ENCODE measurements around the gene RND3. TPM values are rescaled to one million over a fixed set of nuclear protein-coding genes. Genes with fewer than 3 reads are reported as not detected.

The RND3 gene
- total and polyA plus RNA-seq, 10 of the 15 experiments (the other 5 are each of a cell fraction or from before 2014, with no cell fraction given), result 0.38 to 18.3 (median 0.93) TPM

DNA sequence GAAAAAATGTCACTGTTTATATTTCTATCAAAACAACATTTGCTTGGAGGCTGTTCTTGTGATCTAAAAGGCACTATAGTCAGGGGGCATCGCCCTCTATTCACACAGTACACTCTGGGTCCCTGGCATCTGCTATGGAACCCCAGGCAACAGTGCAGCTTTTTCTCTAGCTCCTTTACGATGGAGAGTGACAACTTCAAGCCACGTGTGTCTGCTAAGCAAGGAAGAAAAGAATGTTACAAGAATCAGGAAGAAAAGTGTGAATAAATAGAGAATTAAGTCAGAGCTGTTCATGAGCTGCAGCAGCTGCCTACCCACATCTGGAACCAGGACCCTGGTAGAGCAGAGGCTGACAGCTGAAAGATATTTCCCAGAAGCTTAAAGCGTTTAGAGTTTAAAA lies 11.2 kb downstream of the RND3 start (continued):
- TF ChIP-seq, protein P1, sequence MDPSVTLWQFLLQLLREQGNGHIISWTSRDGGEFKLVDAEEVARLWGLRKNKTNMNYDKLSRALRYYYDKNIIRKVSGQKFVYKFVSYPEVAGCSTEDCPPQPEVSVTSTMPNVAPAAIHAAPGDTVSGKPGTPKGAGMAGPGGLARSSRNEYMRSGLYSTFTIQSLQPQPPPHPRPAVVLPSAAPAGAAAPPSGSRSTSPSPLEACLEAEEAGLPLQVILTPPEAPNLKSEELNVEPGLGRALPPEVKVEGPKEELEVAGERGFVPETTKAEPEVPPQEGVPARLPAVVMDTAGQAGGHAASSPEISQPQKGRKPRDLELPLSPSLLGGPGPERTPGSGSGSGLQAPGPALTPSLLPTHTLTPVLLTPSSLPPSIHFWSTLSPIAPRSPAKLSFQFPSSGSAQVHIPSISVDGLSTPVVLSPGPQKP (IDR thresholded peaks at IDR 0.05; ENCODE audit: low read depth, low read length), result no peak
- TF ChIP-seq, protein P2, sequence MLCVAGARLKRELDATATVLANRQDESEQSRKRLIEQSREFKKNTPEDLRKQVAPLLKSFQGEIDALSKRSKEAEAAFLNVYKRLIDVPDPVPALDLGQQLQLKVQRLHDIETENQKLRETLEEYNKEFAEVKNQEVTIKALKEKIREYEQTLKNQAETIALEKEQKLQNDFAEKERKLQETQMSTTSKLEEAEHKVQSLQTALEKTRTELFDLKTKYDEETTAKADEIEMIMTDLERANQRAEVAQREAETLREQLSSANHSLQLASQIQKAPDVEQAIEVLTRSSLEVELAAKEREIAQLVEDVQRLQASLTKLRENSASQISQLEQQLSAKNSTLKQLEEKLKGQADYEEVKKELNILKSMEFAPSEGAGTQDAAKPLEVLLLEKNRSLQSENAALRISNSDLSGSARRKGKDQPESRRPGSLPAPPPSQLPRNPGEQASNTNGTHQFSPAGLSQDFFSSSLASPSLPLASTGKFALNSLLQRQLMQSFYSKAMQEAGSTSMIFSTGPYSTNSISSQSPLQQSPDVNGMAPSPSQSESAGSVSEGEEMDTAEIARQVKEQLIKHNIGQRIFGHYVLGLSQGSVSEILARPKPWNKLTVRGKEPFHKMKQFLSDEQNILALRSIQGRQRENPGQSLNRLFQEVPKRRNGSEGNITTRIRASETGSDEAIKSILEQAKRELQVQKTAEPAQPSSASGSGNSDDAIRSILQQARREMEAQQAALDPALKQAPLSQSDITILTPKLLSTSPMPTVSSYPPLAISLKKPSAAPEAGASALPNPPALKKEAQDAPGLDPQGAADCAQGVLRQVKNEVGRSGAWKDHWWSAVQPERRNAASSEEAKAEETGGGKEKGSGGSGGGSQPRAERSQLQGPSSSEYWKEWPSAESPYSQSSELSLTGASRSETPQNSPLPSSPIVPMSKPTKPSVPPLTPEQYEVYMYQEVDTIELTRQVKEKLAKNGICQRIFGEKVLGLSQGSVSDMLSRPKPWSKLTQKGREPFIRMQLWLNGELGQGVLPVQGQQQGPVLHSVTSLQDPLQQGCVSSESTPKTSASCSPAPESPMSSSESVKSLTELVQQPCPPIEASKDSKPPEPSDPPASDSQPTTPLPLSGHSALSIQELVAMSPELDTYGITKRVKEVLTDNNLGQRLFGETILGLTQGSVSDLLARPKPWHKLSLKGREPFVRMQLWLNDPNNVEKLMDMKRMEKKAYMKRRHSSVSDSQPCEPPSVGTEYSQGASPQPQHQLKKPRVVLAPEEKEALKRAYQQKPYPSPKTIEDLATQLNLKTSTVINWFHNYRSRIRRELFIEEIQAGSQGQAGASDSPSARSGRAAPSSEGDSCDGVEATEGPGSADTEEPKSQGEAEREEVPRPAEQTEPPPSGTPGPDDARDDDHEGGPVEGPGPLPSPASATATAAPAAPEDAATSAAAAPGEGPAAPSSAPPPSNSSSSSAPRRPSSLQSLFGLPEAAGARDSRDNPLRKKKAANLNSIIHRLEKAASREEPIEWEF (IDR thresholded peaks at IDR 0.05; ENCODE audit: insufficient replicate concordance, low read depth, low read length), result no peak
- no peak for TF ChIP-seq KLF5 (IDR thresholded peaks at IDR 0.05; ENCODE audit: partially characterized antibody)
- TF ChIP-seq SUZ12 (IDR thresholded peaks at IDR 0.05; ENCODE audit: unreplicated experiment), result no peak
- no peak for TF ChIP-seq SIN3A (IDR thresholded peaks at IDR 0.05; ENCODE audit: low read depth, low read length)
